GM13977 (cell line): ENCODE results near the gene EEF1B2.

Source experiments
- DNase-seq: peaks from one replicate; pipeline ENCODE4 v3.0.0; 2012; ENCODE audit warnings: low spot score
- CTCF ChIP-seq: IDR thresholded peaks from 2 replicates; pipeline ENCODE4 v1.5.1; 2012; ENCODE audit warnings: mild to moderate bottlenecking, control low read depth; ENCODE audit not compliant: insufficient read depth; ENCODE audit errors: extremely low read depth, missing control alignments
- in situ Hi-C: fragments of 300-500 bp; cut with MboI; formaldehyde crosslinking; loops from one replicate; pipeline ENCODE4 v1.12.0; 2022; ENCODE audit warnings: low sequenced_read_pairs, low pct_unique_long_range_greater_than_20kb, mixed read lengths, inconsistent platforms; ENCODE audit not compliant: unreplicated experiment

Gene EEF1B2

GRCh38 chr2:206190111-206190510 is 30.4 kb downstream of the EEF1B2 start:
- no peak for TF ChIP-seq CTCF
- no peak for DNase-seq
- in situ Hi-C loops = no loop called here

- in situ Hi-C loops = no loop called here
- TF ChIP-seq CTCF = no peak
These were observed 31.0 kb downstream of the EEF1B2 start for GRCh38 chr2:206190689-206191088.

DNA sequence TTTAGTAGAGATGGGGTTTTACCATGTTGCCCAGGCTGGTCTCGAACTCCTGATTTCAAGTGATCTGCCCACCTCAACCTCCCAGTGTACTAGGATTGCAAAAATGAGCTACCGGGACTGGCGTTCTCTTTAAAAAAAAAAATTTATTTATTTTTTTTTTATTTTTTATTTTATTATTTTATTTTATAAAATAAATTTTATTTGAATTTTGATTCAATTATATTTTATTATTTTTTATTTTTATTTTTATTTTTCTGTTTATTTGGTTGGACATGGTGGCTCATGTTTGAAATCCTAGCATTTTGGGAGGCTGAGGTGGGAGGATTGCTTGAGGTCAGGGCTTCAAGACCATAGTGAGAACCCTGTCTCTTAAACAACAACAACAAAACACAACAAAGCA is 32.5 kb downstream of the EEF1B2 start:
- TF ChIP-seq CTCF = no peak
- DNase-seq = no peak
- in situ Hi-C loops = no loop called here

More at GRCh38 chr2:206190689-206191088, 31.0 kb downstream of the EEF1B2 start:
- DNase-seq = no peak

GRCh38 chr2:206193671-206194357 is 34.1 kb downstream of the EEF1B2 start:
- in situ Hi-C loops = no loop called here
- DNase-seq = no peak
- no peak for TF ChIP-seq CTCF

- in situ Hi-C loops = no loop called here
- TF ChIP-seq CTCF = no peak
- no peak for DNase-seq
These were observed 39.0 kb downstream of the EEF1B2 start for GRCh38 chr2:206198677-206199076.

DNA sequence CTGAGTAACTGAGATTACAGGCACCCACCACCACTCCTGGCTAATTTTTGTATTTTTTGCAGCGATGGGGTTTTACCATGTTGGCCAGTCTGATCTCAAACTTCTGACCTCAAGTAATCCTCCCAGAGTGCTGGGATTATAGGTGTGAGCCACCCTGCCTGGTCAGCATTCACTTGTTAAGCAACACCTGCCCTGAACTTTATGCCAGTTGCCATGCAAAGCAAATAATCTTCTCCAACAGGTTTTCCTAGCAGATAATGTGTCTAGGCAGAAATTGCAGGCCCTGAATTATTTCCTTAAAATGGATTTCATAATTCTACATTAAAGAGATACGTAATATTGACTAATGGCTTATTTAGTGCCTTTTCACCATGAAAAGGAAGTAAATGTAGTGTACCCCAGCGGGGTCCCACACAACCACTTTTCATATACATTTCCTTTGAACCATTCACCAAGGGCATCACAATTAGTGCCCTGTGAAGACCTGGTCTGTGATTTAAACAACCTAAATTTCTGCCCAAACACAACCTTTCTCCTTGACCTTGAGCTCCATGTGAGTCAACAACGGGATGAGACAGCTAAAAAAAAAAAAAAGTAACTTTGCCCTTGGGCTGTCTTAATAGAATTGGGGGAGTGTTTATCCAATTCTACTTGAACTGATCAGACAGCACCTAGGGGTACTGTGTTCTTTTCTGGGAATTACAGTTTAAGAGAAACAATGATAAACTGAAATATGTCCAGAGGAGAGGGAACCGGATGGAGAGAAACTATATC is 41.6 kb downstream of the EEF1B2 start:
- TF ChIP-seq CTCF = no peak
- in situ Hi-C loops = no loop called here
- DNase-seq = no peak
